Neural progenitor cell (in vitro differentiated cells): ENCODE results near the gene FOXA1. TPM values are rescaled to one million over a fixed set of nuclear protein-coding genes. Genes with fewer than 3 reads are reported as not detected.

Experiments
- DNase-seq: peaks from one replicate; pipeline ENCODE4 v3.0.0-alpha.2; 2016; ENCODE audit warnings: low spot score
- H2AFZ ChIP-seq: fragments of 200-600 bp; sonication (generic); replicated peaks from 2 replicates; pipeline ENCODE4 v1.6.1; 2016; ENCODE audit warnings: antibody characterized with exemption
- H3F3A ChIP-seq: fragments of 200-600 bp; sonication (generic); 2 replicates; pipeline ENCODE4 v1.6.1; 2016; ENCODE audit warnings: antibody characterized with exemption, low read depth
- H3K27ac ChIP-seq: fragments of 200-600 bp; sonication (generic); 2 replicates; pipeline ENCODE4 v1.5.1; 2016; ENCODE audit warnings: mild to moderate bottlenecking
- H3K27me3 ChIP-seq: fragments of 200-600 bp; sonication (generic); 2 replicates; pipeline ENCODE4 v1.6.1; 2016; ENCODE audit warnings: mild to moderate bottlenecking, moderate library complexity
- H3K36me3 ChIP-seq: fragments of 200-600 bp; sonication (generic); 2 replicates; pipeline ENCODE4 v1.5.1; 2016
- H3K4me1 ChIP-seq: fragments of 200-600 bp; sonication (generic); 2 replicates; pipeline ENCODE4 v1.6.1; 2016; ENCODE audit warnings: mixed run types
- H3K4me2 ChIP-seq: fragments of 200-600 bp; sonication (generic); 2 replicates; pipeline ENCODE4 v1.6.1; 2016
- H3K4me3 ChIP-seq: fragments of 200-600 bp; sonication (generic); 2 replicates; pipeline ENCODE4 v1.5.1; 2016
- H3K79me2 ChIP-seq: fragments of 200-600 bp; sonication (generic); 2 replicates; pipeline ENCODE4 v1.6.1; 2016; ENCODE audit warnings: low read depth
- H3K9ac ChIP-seq: fragments of 200-600 bp; sonication (generic); 2 replicates; pipeline ENCODE4 v1.6.1; 2016
- H3K9me3 ChIP-seq: fragments of 200-600 bp; sonication (generic); 2 replicates; pipeline ENCODE4 v1.5.1; 2016; ENCODE audit warnings: low read depth
- H4K20me1 ChIP-seq: fragments of 200-600 bp; sonication (generic); 2 replicates; pipeline ENCODE4 v1.6.1; 2016; ENCODE audit warnings: low read depth
- H3K27ac Mint-ChIP-seq: 3 replicates; pipeline ENCODE4 v1.8.0; 2021; ENCODE audit warnings: mixed read lengths
- H3K27me3 Mint-ChIP-seq: 2 replicates; pipeline ENCODE4 v1.8.0; 2022; ENCODE audit warnings: low read depth, mild to moderate bottlenecking, inconsistent platforms, moderate library complexity, mixed read lengths; ENCODE audit not compliant: insufficient read depth
- H3K36me3 Mint-ChIP-seq: 3 replicates; pipeline ENCODE4 v1.8.0; 2021; ENCODE audit warnings: mixed read lengths
- H3K4me1 Mint-ChIP-seq: 3 replicates; pipeline ENCODE4 v1.8.0; 2021; ENCODE audit warnings: mixed read lengths
- H3K4me3 Mint-ChIP-seq: 3 replicates; pipeline ENCODE4 v1.8.0; 2021; ENCODE audit warnings: mild to moderate bottlenecking, moderate library complexity, mixed read lengths
- H3K9me3 Mint-ChIP-seq: 3 replicates; pipeline ENCODE4 v1.8.0; 2020; ENCODE audit warnings: mixed read lengths
- EZH2 ChIP-seq: fragments of 200-600 bp; sonication (generic); IDR thresholded peaks from 2 replicates; pipeline ENCODE4 v1.6.1; 2017; ENCODE audit warnings: antibody characterized with exemption, mild to moderate bottlenecking, moderate library complexity
- EZH2phosphoT487 ChIP-seq: fragments of 200-600 bp; sonication (generic); IDR thresholded peaks from 2 replicates; pipeline ENCODE4 v1.6.1; 2017; ENCODE audit warnings: antibody characterized with exemption
- total RNA-seq: library from RNA; depleted of rRNA; stranded (reverse); fragments of >200 nt; gene quantifications from 2 replicates; pipeline ENCODE4 v1.2.3, GENCODE V29; 2015; ENCODE audit warnings: low replicate concordance
- TF ChIP-seq, protein P1 (sequence below): fragments of 200-600 bp; sonication (generic); IDR thresholded peaks from 2 replicates; pipeline ENCODE4 v1.5.1; 2017; ENCODE audit warnings: antibody characterized with exemption, mild to moderate bottlenecking

The FOXA1 gene
- total RNA-seq, 1 donor from 2014 or later: 0.06 TPM

DNA sequence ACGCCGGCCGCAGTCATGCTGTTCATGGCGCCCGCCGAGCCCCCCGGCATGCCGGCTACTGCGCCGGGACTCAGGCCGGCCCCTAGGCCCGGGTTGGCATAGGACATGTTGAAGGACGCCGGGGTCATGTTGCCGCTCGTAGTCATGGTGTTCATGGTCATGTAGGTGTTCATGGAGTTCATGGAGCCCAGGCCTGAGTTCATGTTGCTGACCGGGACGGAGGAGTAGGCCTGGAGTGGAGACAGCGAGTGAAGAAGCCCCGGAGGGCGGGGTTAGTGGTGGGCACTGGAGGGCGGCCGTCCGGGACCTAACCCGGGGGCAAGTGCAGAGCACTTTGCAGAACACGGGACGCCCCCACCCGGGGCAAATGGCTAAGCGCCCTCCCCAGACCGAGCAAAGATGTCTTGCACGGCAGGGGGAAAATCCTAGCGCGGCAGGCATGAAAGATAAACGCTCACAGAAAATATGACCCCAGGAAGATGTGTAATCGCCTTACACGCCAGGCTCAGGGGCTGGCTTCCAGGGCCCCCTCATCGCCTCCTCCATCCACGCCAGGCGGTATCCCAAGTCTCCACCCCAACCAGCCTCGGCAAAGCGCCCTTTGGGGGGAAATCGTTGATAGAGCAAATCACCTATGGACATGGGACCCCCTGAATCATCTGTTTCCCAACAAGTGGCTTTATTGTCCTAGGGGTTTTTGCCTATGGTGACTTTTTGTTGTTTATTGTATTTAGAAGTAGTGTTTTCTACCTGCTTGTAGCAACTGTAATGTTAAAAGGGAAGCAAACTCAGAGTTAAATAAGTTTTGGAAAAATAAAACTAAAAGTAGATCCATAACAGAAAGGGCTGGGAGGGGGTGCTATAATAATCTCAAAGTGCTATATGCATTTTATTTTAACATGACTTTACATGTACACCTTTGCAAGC, 2.3 kb downstream of the FOXA1 start:
- Histone ChIP-seq H3K9me3 (no peaks in the 10 kb centered on the region), H2AFZ (no peak overlapping the region), H3K27me3 (peaks cover 100% of the 10 kb centered on the region), H3K36me3 (no peaks in the 10 kb centered on the region), H3K79me2 (no peaks in the 10 kb centered on the region), H3K4me3 (no peak overlapping the region), H3K9ac (no peak overlapping the region), H4K20me1 (peaks cover 88% of the 10 kb centered on the region), H3F3A (peaks cover 70% of the 10 kb centered on the region), H3K4me1 (peaks cover 29% of the 10 kb centered on the region), H3K4me2 (peak overlapping the region; percentile 71), H3K27ac (no peak overlapping the region)
- peak; percentile 42 for DNase-seq
- TF ChIP-seq, protein P1, sequence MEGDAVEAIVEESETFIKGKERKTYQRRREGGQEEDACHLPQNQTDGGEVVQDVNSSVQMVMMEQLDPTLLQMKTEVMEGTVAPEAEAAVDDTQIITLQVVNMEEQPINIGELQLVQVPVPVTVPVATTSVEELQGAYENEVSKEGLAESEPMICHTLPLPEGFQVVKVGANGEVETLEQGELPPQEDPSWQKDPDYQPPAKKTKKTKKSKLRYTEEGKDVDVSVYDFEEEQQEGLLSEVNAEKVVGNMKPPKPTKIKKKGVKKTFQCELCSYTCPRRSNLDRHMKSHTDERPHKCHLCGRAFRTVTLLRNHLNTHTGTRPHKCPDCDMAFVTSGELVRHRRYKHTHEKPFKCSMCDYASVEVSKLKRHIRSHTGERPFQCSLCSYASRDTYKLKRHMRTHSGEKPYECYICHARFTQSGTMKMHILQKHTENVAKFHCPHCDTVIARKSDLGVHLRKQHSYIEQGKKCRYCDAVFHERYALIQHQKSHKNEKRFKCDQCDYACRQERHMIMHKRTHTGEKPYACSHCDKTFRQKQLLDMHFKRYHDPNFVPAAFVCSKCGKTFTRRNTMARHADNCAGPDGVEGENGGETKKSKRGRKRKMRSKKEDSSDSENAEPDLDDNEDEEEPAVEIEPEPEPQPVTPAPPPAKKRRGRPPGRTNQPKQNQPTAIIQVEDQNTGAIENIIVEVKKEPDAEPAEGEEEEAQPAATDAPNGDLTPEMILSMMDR: no peak
- TF ChIP-seq EZH2phosphoT487 (peak; percentile 88), EZH2 (peak; percentile 94)
- no peak overlapping the region for H3K27ac Mint-ChIP-seq
- H3K9me3 Mint-ChIP-seq: no peaks in the 10 kb centered on the region
- no peaks in the 10 kb centered on the region for H3K36me3 Mint-ChIP-seq
- H3K27me3 Mint-ChIP-seq: peaks cover 85% of the 10 kb centered on the region
- H3K4me1 Mint-ChIP-seq: peaks cover 49% of the 10 kb centered on the region
- H3K4me3 Mint-ChIP-seq: peak overlapping the region; percentile 68

DNA sequence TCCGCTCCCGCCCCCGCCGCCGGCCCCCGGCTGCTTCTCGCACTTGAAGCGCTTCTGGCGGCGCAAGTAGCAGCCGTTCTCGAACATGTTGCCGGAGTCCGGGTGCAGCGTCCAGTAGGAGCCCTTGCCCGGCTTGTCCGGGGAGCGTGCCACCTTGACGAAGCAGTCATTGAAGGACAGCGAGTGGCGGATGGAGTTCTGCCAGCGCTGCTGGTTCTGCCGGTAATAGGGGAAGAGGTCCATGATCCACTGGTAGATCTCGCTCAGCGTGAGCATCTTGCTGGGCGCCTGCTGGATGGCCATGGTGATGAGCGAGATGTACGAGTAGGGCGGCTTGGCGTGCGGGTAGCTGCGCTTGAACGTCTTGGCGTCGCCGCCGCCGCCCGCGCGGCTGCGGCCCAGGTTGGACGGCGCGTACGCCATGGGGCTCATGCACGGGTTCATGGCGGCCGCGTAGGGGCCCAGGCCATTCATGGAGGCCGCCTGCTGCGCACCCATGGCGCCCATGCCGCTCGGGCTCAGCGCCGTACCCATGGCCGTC, 3.0 kb downstream of the FOXA1 start:
- peaks cover 34% of the 10 kb centered on the region for H3K4me1 ChIP-seq

DNA sequence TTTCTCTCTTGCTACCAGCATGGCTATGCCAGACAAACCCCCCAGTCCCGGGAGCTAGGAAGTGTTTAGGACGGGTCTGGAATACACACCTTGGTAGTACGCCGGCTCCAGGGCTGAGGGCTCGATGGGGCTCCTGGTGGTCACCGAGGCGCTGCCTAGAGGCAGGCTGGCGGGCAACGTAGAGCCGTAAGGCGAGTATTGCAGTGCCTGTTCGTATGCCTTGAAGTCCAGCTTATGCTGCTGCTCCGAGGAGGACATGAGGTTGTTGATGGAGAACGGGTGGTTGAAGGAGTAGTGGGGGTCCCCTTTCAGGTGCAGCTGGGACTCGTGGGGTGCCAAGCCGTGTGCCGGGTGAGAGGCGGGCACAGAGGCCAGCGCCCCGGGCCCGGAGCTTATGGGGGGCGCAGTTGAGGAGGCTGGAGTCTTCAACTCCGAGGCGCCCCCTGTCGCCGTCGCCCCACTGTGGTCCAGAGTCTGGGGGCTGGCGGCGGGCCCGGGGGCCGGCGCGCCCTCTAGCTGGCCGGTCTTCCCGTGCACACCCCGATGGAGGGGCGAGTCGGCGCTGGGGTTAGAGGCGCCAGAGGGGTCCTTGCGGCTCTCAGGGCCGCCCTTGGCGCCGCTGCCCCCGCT, 3.6 kb downstream of the FOXA1 start:
- no peaks in the 10 kb centered on the region for H3K9me3 Mint-ChIP-seq
- H3K79me2 ChIP-seq: no peaks in the 10 kb centered on the region
- TF ChIP-seq EZH2 (no peak), EZH2phosphoT487 (peak; percentile 2)
- TF ChIP-seq, protein P1: peak; percentile 67
- H3K4me3 ChIP-seq: peak overlapping the region; percentile 30
- H3K27me3 ChIP-seq: peaks cover 100% of the 10 kb centered on the region
- peaks cover 84% of the 10 kb centered on the region for H3K27me3 Mint-ChIP-seq
- H3K9ac ChIP-seq: no peak overlapping the region
- no peaks in the 10 kb centered on the region for H3K36me3 ChIP-seq
- no peak overlapping the region for H3K27ac ChIP-seq
- no peak overlapping the region for H3K27ac Mint-ChIP-seq
- H3F3A ChIP-seq: peaks cover 66% of the 10 kb centered on the region
- no peaks in the 10 kb centered on the region for H3K9me3 ChIP-seq
- H3K36me3 Mint-ChIP-seq: no peaks in the 10 kb centered on the region
- peak; percentile 88 for DNase-seq
- H3K4me3 Mint-ChIP-seq: peak overlapping the region; percentile 67
- peaks cover 49% of the 10 kb centered on the region for H3K4me1 Mint-ChIP-seq
- H2AFZ ChIP-seq: no peak overlapping the region
- peak overlapping the region; percentile 71 for H3K4me2 ChIP-seq
- H3K4me1 ChIP-seq: peaks cover 30% of the 10 kb centered on the region
- peaks cover 88% of the 10 kb centered on the region for H4K20me1 ChIP-seq

More for the DNA sequence above, 3.0 kb downstream of the FOXA1 start:
- Histone ChIP-seq H2AFZ (no peak overlapping the region), H3K27ac (no peak overlapping the region), H3K4me2 (peak overlapping the region; percentile 71), H3F3A (peaks cover 70% of the 10 kb centered on the region), H4K20me1 (peaks cover 88% of the 10 kb centered on the region), H3K9ac (no peak overlapping the region), H3K79me2 (no peaks in the 10 kb centered on the region), H3K4me3 (peak overlapping the region; percentile 30), H3K9me3 (no peaks in the 10 kb centered on the region), H3K36me3 (no peaks in the 10 kb centered on the region), H3K27me3 (peaks cover 100% of the 10 kb centered on the region)
- no peaks in the 10 kb centered on the region for H3K36me3 Mint-ChIP-seq
- no peaks in the 10 kb centered on the region for H3K9me3 Mint-ChIP-seq
- peaks cover 85% of the 10 kb centered on the region for H3K27me3 Mint-ChIP-seq
- no peak overlapping the region for H3K4me3 Mint-ChIP-seq
- DNase-seq: peak; percentile 45
- TF ChIP-seq, protein P1: no peak
- TF ChIP-seq EZH2phosphoT487 (peak; percentile 93), EZH2 (peak; percentile 96)
- no peak overlapping the region for H3K27ac Mint-ChIP-seq
- H3K4me1 Mint-ChIP-seq: peaks cover 51% of the 10 kb centered on the region
